ENCODE measurements around the gene SPON2.

SPON2 gene

GRCh38 chr4:1208266-1208961, 36.0 kb upstream of the SPON2 start:
- DNase-seq: no peak

GRCh38 chr4:1207603-1208265, 35.4 kb upstream of the SPON2 start:
- no peak for DNase-seq

GRCh38 chr4:1207157-1207470, 34.7 kb upstream of the SPON2 start:
- no peak for DNase-seq

- no peak for DNase-seq
Measured at GRCh38 chr4:1206299-1207156, 34.1 kb upstream of the SPON2 start.

- DNase-seq: no peak
Measured at GRCh38 chr4:1205586-1206298, 33.4 kb upstream of the SPON2 start.

GRCh38 chr4:1204828-1205585, 32.6 kb upstream of the SPON2 start:
- DNase-seq: no peak

GRCh38 chr4:1204286-1204827, 32.0 kb upstream of the SPON2 start:
- no peak for DNase-seq

- no peak for DNase-seq
Measured at GRCh38 chr4:1203026-1203616, 30.7 kb upstream of the SPON2 start.

GRCh38 chr4:1202526-1203011, 30.2 kb upstream of the SPON2 start:
- no peak for DNase-seq

- DNase-seq: no peak
Measured at GRCh38 chr4:1201851-1202525, 29.6 kb upstream of the SPON2 start.

GRCh38 chr4:1200425-1201035, 28.1 kb upstream of the SPON2 start:
- no peak for DNase-seq

GRCh38 chr4:1199556-1200331, 27.4 kb upstream of the SPON2 start:
- DNase-seq: no peak

- no peak for DNase-seq
Measured at GRCh38 chr4:1198098-1198844, 25.9 kb upstream of the SPON2 start.

GRCh38 chr4:1196421-1197183, 24.2 kb upstream of the SPON2 start:
- no peak for DNase-seq

GRCh38 chr4:1195891-1196401, 23.6 kb upstream of the SPON2 start:
- DNase-seq: no peak

GRCh38 chr4:1195109-1195671, 22.8 kb upstream of the SPON2 start:
- no peak for DNase-seq

Data from NCI-H1436 treated with DMSO at 0.1 percent for 48 hours (cell line).